Brain microvascular endothelial cell (primary cell): ENCODE results near the gene ACSBG1.

ENCODE experiments used
- DNase-seq: peaks from one replicate; pipeline ENCODE4 v3.0.0-alpha.2; 2020
- H3K27ac ChIP-seq: fragments of 250-450 bp; sonication (Bioruptor Pico); 2 replicates; pipeline ENCODE4 v1.5.1; 2020; ENCODE audit warnings: mild to moderate bottlenecking, moderate library complexity
- H3K27me3 ChIP-seq: fragments of 250-450 bp; sonication (Bioruptor Pico); replicated peaks from 2 replicates; pipeline ENCODE4 v1.5.1; 2020; ENCODE audit warnings: mild to moderate bottlenecking
- H3K36me3 ChIP-seq: fragments of 250-450 bp; sonication (Bioruptor Pico); replicated peaks from 2 replicates; pipeline ENCODE4 v1.5.1; 2020; ENCODE audit warnings: mild to moderate bottlenecking
- H3K4me3 ChIP-seq: 2 replicates; pipeline ENCODE4 v1.5.1; 2011; ENCODE audit warnings: low read depth, mild to moderate bottlenecking, control low read depth, low read length, moderate library complexity
- CTCF ChIP-seq: IDR thresholded peaks from 2 replicates; pipeline ENCODE4 v1.5.1; 2011; ENCODE audit warnings: low read depth, mild to moderate bottlenecking, moderate library complexity, low read length, control low read depth, inconsistent platforms; ENCODE audit errors: missing control alignments
- in situ Hi-C: cut with HindIII; loops from 2 replicates; pipeline ENCODE4 v1.10.0; 2017; ENCODE audit warnings: low sequenced_read_pairs, low pct_ligation_motif_present

ACSBG1 gene

GRCh38 chr15:78223396-78224022 lies 10.9 kb downstream of the ACSBG1 start:
- Histone ChIP-seq H3K4me3 (no peak overlapping the region), H3K36me3 (no peaks in the 10 kb centered on the region), H3K27ac (no peak overlapping the region), H3K27me3 (no peaks in the 10 kb centered on the region)
- no peak for DNase-seq
- no peak for TF ChIP-seq CTCF
- in situ Hi-C loops, result no loop called here

GRCh38 chr15:78222745-78223395 lies 11.5 kb downstream of the ACSBG1 start:
- Histone ChIP-seq H3K27ac (no peak overlapping the region), H3K4me3 (no peak overlapping the region), H3K36me3 (no peaks in the 10 kb centered on the region), H3K27me3 (no peaks in the 10 kb centered on the region)
- in situ Hi-C loops, result no loop called here
- no peak for DNase-seq
- no peak for TF ChIP-seq CTCF

- DNase-seq, result no peak
- in situ Hi-C loops, result no loop called here
- no peak for TF ChIP-seq CTCF
- H3K4me3 ChIP-seq, result no peak overlapping the region
- no peaks in the 10 kb centered on the region for H3K27me3 ChIP-seq
- H3K36me3 ChIP-seq, result no peaks in the 10 kb centered on the region
- H3K27ac ChIP-seq, result no peak overlapping the region
These were observed 13.7 kb downstream of the ACSBG1 start for GRCh38 chr15:78220713-78221112.

- H3K36me3 ChIP-seq, result no peaks in the 10 kb centered on the region
- H3K27ac ChIP-seq, result no peak overlapping the region
- H3K4me3 ChIP-seq, result no peak overlapping the region
- in situ Hi-C loops, result no loop called here
- TF ChIP-seq CTCF, result no peak
- no peak for DNase-seq
- no peaks in the 10 kb centered on the region for H3K27me3 ChIP-seq
These were observed 17.9 kb downstream of the ACSBG1 start for GRCh38 chr15:78216276-78217104.

- Histone ChIP-seq H3K27me3 (no peaks in the 10 kb centered on the region), H3K36me3 (no peaks in the 10 kb centered on the region), H3K4me3 (no peak overlapping the region), H3K27ac (no peak overlapping the region)
- in situ Hi-C loops, result no loop called here
- TF ChIP-seq CTCF, result no peak
- no peak for DNase-seq
These were observed 20.4 kb downstream of the ACSBG1 start for GRCh38 chr15:78213956-78214355.
